WTC11 (cell line): ENCODE results near the gene SORCS2. TPM values are rescaled to one million over a fixed set of nuclear protein-coding genes. Genes with fewer than 3 reads are reported as not detected.

Experiments used
- ATAC-seq: fragments of 200-7000 bp; cut with Tn5 transposase; 2 replicates; pipeline ENCODE4 v1.10.0; 2021; ENCODE audit warnings: mild to moderate bottlenecking, moderate library complexity
- CTCF ChIA-PET: fragments of 300-600 bp; sonication (Branson Sonifier 250); formaldehyde crosslinking; loops from one replicate; lab custom pipeline; 2021; ENCODE audit warnings: antibody characterized with exemption; lab: Charles Lee
- POLR2A ChIA-PET: fragments of 350-600 bp; sonication (Branson Sonifier 250); formaldehyde crosslinking; loops from one replicate; lab custom pipeline; 2021; ENCODE audit warnings: antibody characterized with exemption; lab: Charles Lee
- DNase-seq: peaks from one replicate; pipeline ENCODE4 v3.0.0; 2021; ENCODE audit warnings: low spot score
- H3K27ac Mint-ChIP-seq: 2 replicates; pipeline ENCODE4 v1.8.0; 2021; ENCODE audit warnings: mixed read lengths
- H3K27me3 Mint-ChIP-seq: 2 replicates; pipeline ENCODE4 v1.8.0; 2021; ENCODE audit warnings: low read depth, mild to moderate bottlenecking, moderate library complexity, mixed read lengths
- H3K36me3 Mint-ChIP-seq: 2 replicates; pipeline ENCODE4 v1.8.0; 2021; ENCODE audit warnings: mixed read lengths
- H3K4me1 Mint-ChIP-seq: 2 replicates; pipeline ENCODE4 v1.8.0; 2022; ENCODE audit warnings: mixed read lengths
- H3K4me3 Mint-ChIP-seq: 2 replicates; pipeline ENCODE4 v1.8.0; 2021; ENCODE audit warnings: mild to moderate bottlenecking, moderate library complexity, mixed read lengths
- H3K9me3 Mint-ChIP-seq: 2 replicates; pipeline ENCODE4 v1.8.0; 2021; ENCODE audit warnings: mixed read lengths
- CBFB ChIP-seq: sonication (generic); formaldehyde crosslinking; IDR thresholded peaks from 2 replicates; pipeline ENCODE4 v1.8.1; 2022; ENCODE audit warnings: mild to moderate bottlenecking, low read depth, missing genetic modification reagents
- CREB1 ChIP-seq: sonication (generic); formaldehyde crosslinking; IDR thresholded peaks from 2 replicates; pipeline ENCODE4 v1.8.0; 2023; ENCODE audit warnings: mild to moderate bottlenecking, missing genetic modification reagents
- E2F1 ChIP-seq: sonication (generic); formaldehyde crosslinking; IDR thresholded peaks from 2 replicates; pipeline ENCODE4 v1.8.0; 2022; ENCODE audit warnings: mild to moderate bottlenecking, missing genetic modification reagents
- FOXP1 ChIP-seq: sonication (generic); formaldehyde crosslinking; IDR thresholded peaks from 2 replicates; pipeline ENCODE4 v1.8.0; 2022; ENCODE audit warnings: missing genetic modification reagents, mild to moderate bottlenecking, moderate library complexity, borderline replicate concordance
- FOXP4 ChIP-seq: sonication (generic); formaldehyde crosslinking; IDR thresholded peaks from 2 replicates; pipeline ENCODE4 v1.8.0; 2022; ENCODE audit warnings: mild to moderate bottlenecking, missing genetic modification reagents
- MAX ChIP-seq: sonication (generic); formaldehyde crosslinking; IDR thresholded peaks from 2 replicates; pipeline ENCODE4 v1.8.0; 2022; ENCODE audit warnings: mild to moderate bottlenecking, missing genetic modification reagents
- NFATC4 ChIP-seq: fragments of 250-450 bp; sonication (Bioruptor Pico); IDR thresholded peaks from 2 replicates; pipeline ENCODE4 v1.9.0; 2021; ENCODE audit warnings: mild to moderate bottlenecking
- OVOL2 ChIP-seq: fragments of 250-450 bp; sonication (Bioruptor Pico); IDR thresholded peaks from 2 replicates; pipeline ENCODE4 v1.9.0; 2021; ENCODE audit warnings: mild to moderate bottlenecking, borderline replicate concordance
- SMAD4 ChIP-seq: sonication (generic); formaldehyde crosslinking; IDR thresholded peaks from 2 replicates; pipeline ENCODE4 v1.8.0; 2022; ENCODE audit warnings: mild to moderate bottlenecking, missing genetic modification reagents
- SOX15 ChIP-seq: fragments of 250-450 bp; sonication (Bioruptor Pico); IDR thresholded peaks from 2 replicates; pipeline ENCODE4 v1.9.0; 2021; ENCODE audit warnings: mild to moderate bottlenecking
- SP1 ChIP-seq: sonication (generic); formaldehyde crosslinking; conservative IDR thresholded peaks from 2 replicates; pipeline ENCODE4 v1.8.1; 2022; ENCODE audit warnings: missing genetic modification reagents
- TCF7 ChIP-seq: sonication (generic); formaldehyde crosslinking; IDR thresholded peaks from 2 replicates; pipeline ENCODE4 v1.8.0; 2022; ENCODE audit warnings: mild to moderate bottlenecking, low read depth, missing genetic modification reagents, moderate library complexity
- ZNF121 ChIP-seq: sonication (generic); formaldehyde crosslinking; IDR thresholded peaks from 2 replicates; pipeline ENCODE4 v1.8.0; 2023; ENCODE audit warnings: missing genetic modification reagents
- ZNF317 ChIP-seq: sonication (generic); formaldehyde crosslinking; IDR thresholded peaks from 2 replicates; pipeline ENCODE4 v1.8.1; 2023; ENCODE audit warnings: low read depth, mild to moderate bottlenecking, moderate library complexity, missing genetic modification reagents, borderline replicate concordance
- ZNF671 ChIP-seq: fragments of 250-450 bp; sonication (Bioruptor Pico); IDR thresholded peaks from 2 replicates; pipeline ENCODE4 v1.8.0; 2021; ENCODE audit warnings: mild to moderate bottlenecking
- total RNA-seq: library from RNA; stranded (reverse); gene quantifications from 3 replicates; pipeline ENCODE4 v1.2.3, GENCODE V29; 2021
- TF ChIP-seq, protein P1 (sequence below): sonication (generic); formaldehyde crosslinking; IDR thresholded peaks from 2 replicates; pipeline ENCODE4 v1.8.1; 2023; ENCODE audit warnings: mild to moderate bottlenecking, missing genetic modification reagents, borderline replicate concordance
- TF ChIP-seq, protein P2 (sequence below): sonication (generic); formaldehyde crosslinking; IDR thresholded peaks from 2 replicates; pipeline ENCODE4 v1.8.0; 2022; ENCODE audit warnings: mild to moderate bottlenecking, missing genetic modification reagents
- TF ChIP-seq, protein P3 (sequence below): sonication (generic); formaldehyde crosslinking; IDR thresholded peaks from 2 replicates; pipeline ENCODE4 v1.8.1; 2023; ENCODE audit warnings: mild to moderate bottlenecking, missing genetic modification reagents
- TF ChIP-seq, protein P4 (sequence below): fragments of 200-600 bp; IDR thresholded peaks from 2 replicates; pipeline ENCODE4 v1.8.0; 2022; ENCODE audit warnings: antibody characterized with exemption
- TF ChIP-seq, protein P5 (sequence below): fragments of 250-450 bp; sonication (Bioruptor Pico); conservative IDR thresholded peaks from 2 replicates; pipeline ENCODE4 v1.9.0; 2021; ENCODE audit warnings: mild to moderate bottlenecking

Gene SORCS2
- total RNA-seq, 1 experiment from 2014 or later, result 6.6 TPM

DNA sequence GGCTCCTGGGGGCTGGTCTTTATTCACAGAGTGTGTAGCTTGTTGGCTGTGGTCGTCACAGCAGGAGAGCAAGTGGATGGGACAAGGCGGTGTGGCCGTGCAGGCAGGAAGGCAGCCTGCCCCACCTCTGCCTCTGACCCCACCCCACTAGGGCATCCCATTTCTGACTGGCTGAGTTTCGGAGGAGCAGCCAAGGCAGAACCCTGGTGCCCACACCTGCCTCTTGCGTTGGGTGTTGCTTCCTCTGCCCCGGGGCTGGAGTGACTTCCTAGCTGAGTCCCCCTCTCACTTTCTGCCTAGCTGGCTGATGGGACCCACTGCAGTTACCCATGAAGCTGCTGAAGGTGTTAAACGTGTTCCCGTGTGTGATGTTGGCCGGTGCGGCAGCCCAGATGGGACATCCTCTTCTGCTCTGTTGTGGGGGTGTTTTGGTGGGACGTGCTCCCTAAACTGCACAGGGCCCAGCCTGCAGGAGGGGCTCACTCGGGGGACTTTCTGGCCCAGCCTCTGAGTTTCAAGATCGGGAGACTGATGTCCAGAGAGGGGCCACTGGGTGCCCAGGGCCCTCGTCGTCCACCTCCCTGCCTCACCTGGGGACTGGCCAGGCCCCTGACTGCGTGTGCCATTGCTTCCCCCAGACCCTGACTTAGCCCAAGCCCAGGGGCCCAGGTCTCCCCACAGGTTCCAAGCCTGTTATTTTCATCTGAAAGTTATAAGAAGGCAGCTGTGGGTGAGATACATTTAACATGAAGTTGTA, 140.9 kb downstream of the SORCS2 start:
- Mint-ChIP-seq H3K9me3 (peaks cover 5% of the 10 kb centered on the region), H3K4me1 (peaks cover 12% of the 10 kb centered on the region), H3K27me3 (peaks cover 2% of the 10 kb centered on the region; the same call in 1 of the 2 replicates), H3K4me3 (no peak overlapping the region), H3K27ac (no peak overlapping the region), H3K36me3 (peaks cover 4% of the 10 kb centered on the region)
- ChIA-PET POLR2A (no interaction called here), CTCF (interaction anchor here (1.6 to 3.2 kb wide), 5 partner anchors 34 to 232 kb away, joined by 5 to 60 read pairs (median 9); partner anchors contain the start of gene SORCS2)
- DNase-seq (no peak), ATAC-seq (no peak)
- TF ChIP-seq, protein P1, sequence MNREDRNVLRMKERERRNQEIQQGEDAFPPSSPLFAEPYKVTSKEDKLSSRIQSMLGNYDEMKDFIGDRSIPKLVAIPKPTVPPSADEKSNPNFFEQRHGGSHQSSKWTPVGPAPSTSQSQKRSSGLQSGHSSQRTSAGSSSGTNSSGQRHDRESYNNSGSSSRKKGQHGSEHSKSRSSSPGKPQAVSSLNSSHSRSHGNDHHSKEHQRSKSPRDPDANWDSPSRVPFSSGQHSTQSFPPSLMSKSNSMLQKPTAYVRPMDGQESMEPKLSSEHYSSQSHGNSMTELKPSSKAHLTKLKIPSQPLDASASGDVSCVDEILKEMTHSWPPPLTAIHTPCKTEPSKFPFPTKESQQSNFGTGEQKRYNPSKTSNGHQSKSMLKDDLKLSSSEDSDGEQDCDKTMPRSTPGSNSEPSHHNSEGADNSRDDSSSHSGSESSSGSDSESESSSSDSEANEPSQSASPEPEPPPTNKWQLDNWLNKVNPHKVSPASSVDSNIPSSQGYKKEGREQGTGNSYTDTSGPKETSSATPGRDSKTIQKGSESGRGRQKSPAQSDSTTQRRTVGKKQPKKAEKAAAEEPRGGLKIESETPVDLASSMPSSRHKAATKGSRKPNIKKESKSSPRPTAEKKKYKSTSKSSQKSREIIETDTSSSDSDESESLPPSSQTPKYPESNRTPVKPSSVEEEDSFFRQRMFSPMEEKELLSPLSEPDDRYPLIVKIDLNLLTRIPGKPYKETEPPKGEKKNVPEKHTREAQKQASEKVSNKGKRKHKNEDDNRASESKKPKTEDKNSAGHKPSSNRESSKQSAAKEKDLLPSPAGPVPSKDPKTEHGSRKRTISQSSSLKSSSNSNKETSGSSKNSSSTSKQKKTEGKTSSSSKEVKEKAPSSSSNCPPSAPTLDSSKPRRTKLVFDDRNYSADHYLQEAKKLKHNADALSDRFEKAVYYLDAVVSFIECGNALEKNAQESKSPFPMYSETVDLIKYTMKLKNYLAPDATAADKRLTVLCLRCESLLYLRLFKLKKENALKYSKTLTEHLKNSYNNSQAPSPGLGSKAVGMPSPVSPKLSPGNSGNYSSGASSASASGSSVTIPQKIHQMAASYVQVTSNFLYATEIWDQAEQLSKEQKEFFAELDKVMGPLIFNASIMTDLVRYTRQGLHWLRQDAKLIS, result no peak
- TF ChIP-seq OVOL2 (CRISPR knock-in tag), result no peak
- no peak for TF ChIP-seq ZNF121 (CRISPR knock-in tag)
- no peak for TF ChIP-seq MAX (CRISPR knock-in tag)
- TF ChIP-seq, protein P2, sequence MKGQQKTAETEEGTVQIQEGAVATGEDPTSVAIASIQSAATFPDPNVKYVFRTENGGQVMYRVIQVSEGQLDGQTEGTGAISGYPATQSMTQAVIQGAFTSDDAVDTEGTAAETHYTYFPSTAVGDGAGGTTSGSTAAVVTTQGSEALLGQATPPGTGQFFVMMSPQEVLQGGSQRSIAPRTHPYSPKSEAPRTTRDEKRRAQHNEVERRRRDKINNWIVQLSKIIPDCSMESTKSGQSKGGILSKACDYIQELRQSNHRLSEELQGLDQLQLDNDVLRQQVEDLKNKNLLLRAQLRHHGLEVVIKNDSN, result no peak
- TF ChIP-seq, protein P3, sequence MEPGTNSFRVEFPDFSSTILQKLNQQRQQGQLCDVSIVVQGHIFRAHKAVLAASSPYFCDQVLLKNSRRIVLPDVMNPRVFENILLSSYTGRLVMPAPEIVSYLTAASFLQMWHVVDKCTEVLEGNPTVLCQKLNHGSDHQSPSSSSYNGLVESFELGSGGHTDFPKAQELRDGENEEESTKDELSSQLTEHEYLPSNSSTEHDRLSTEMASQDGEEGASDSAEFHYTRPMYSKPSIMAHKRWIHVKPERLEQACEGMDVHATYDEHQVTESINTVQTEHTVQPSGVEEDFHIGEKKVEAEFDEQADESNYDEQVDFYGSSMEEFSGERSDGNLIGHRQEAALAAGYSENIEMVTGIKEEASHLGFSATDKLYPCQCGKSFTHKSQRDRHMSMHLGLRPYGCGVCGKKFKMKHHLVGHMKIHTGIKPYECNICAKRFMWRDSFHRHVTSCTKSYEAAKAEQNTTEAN (CRISPR knock-in tag), result no peak
- TF ChIP-seq SMAD4 (CRISPR knock-in tag), result no peak
- TF ChIP-seq FOXP4, result no peak
- no peak for TF ChIP-seq ZNF671 (CRISPR knock-in tag)
- TF ChIP-seq CBFB (CRISPR knock-in tag), result no peak
- TF ChIP-seq TCF7, result no peak
- TF ChIP-seq NFATC4, result no peak
- no peak for TF ChIP-seq E2F1
- TF ChIP-seq SP1 (CRISPR knock-in tag), result no peak

- no peak for DNase-seq
- peaks cover 12% of the 10 kb centered on the region for H3K4me1 Mint-ChIP-seq
- CTCF ChIA-PET, result interaction anchor here (1.6 to 3.2 kb wide), 6 partner anchors 33 to 232 kb away, joined by 5 to 60 read pairs (median 11); partner anchors contain the start of gene SORCS2
- no peak overlapping the region for H3K4me3 Mint-ChIP-seq
- peaks cover 4% of the 10 kb centered on the region for H3K36me3 Mint-ChIP-seq
- peaks cover 2% of the 10 kb centered on the region; the same call in 1 of the 2 replicates for H3K27me3 Mint-ChIP-seq
- H3K27ac Mint-ChIP-seq, result no peak overlapping the region
- H3K9me3 Mint-ChIP-seq, result peaks cover 7% of the 10 kb centered on the region
- no peak; the same call in 1 of the 2 replicates for ATAC-seq
- POLR2A ChIA-PET, result interaction anchor here (0.6 kb wide), 1 partner anchor 202 kb away, joined by 4 read pairs; no protein-coding TSS in a partner anchor
- TF ChIP-seq TCF7 (no peak), FOXP1 (no peak), ZNF317 (no peak), CREB1 (no peak), SOX15 (CRISPR knock-in tag) (no peak)
- TF ChIP-seq, protein P4, sequence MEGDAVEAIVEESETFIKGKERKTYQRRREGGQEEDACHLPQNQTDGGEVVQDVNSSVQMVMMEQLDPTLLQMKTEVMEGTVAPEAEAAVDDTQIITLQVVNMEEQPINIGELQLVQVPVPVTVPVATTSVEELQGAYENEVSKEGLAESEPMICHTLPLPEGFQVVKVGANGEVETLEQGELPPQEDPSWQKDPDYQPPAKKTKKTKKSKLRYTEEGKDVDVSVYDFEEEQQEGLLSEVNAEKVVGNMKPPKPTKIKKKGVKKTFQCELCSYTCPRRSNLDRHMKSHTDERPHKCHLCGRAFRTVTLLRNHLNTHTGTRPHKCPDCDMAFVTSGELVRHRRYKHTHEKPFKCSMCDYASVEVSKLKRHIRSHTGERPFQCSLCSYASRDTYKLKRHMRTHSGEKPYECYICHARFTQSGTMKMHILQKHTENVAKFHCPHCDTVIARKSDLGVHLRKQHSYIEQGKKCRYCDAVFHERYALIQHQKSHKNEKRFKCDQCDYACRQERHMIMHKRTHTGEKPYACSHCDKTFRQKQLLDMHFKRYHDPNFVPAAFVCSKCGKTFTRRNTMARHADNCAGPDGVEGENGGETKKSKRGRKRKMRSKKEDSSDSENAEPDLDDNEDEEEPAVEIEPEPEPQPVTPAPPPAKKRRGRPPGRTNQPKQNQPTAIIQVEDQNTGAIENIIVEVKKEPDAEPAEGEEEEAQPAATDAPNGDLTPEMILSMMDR, result no peak
- TF ChIP-seq, protein P5, sequence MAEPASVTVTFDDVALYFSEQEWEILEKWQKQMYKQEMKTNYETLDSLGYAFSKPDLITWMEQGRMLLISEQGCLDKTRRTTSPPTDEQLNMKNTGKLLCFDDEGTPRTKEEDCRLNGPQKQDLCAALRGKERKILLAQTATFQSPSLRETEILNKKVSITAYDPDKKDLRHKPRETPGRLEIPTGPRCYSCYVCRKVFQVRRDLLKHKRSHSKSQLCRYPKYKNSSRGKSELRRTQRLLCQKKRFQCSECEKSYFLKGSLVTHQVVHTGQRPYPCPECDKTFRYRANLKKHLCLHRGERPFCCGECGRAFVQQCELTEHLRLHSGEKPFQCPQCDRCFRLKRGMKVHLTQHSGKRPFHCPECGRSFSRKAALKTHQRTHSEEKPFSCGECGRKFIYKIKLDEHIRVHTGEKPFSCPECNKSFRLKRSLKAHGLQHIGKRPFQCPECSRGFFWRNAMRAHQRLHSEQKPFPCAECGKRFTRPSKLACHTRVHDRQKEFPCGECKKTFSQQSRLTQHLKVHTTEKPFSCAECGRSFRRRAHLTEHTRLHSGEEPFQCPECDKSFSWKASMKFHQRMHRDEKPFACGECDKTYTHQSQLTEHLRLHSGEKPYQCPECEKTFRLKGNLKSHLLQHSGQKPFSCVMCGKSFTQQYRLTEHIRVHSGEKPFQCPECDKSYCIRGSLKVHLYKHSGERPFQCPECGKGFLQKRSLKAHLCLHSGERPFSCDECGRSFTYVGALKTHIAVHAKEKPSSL, result no peak
Observed at GRCh38 chr4:7333801-7334421, 141.6 kb downstream of the SORCS2 start.
